Measurements from ENCODE around the gene COPRS. TPM values are rescaled to one million over a fixed set of nuclear protein-coding genes. Genes with fewer than 3 reads are reported as not detected.

The COPRS gene
- total RNA-seq, 1 donor from 2014 or later, result 42.1 TPM

GRCh38 chr17:31900877-31901276 is 41.8 kb upstream of the COPRS start:
- no peak overlapping the region for H3K27ac Mint-ChIP-seq (ENCODE audit: unreplicated experiment)
- peak; percentile 2 for DNase-seq (ENCODE audit: low spot score)
- peaks cover 18% of the 10 kb centered on the region for H3K4me1 Mint-ChIP-seq (ENCODE audit: low read depth)
- peaks cover 6% of the 10 kb centered on the region for H3K36me3 Mint-ChIP-seq (ENCODE audit: low read depth)
- no peak overlapping the region for H3K4me3 Mint-ChIP-seq (ENCODE audit: unreplicated experiment)
- no peak for TF ChIP-seq CTCF (IDR thresholded peaks at IDR 0.05)
- H3K9me3 Mint-ChIP-seq (ENCODE audit: low read depth), result no peaks in the 10 kb centered on the region
- H3K27me3 Mint-ChIP-seq (ENCODE audit: low read depth), result no peaks in the 10 kb centered on the region

DNA sequence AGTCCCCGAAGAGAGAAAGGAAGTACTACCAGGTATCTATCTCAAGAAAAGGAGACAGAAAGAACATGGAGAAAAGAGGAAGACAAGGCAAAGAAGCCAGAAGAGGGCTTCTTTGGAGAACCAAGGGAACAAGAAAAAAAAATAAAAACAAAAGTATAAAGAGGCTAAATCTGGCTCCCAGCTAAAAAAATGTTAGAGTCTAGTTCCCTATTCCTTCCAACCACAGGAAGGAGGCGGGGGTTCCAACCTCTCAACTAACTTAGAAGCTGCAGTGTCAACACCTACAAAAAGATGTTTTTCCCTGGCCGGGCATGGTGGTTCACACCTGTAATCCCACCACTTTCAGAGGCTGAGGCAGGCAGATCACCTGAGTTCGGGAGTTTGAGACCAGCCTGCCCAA is 29.1 kb upstream of the COPRS start:
- H3K9me3 Mint-ChIP-seq (ENCODE audit: low read depth), result no peaks in the 10 kb centered on the region
- H3K4me1 Mint-ChIP-seq (ENCODE audit: low read depth), result no peaks in the 10 kb centered on the region
- peaks cover 38% of the 10 kb centered on the region for H3K36me3 Mint-ChIP-seq (ENCODE audit: low read depth)
- no peaks in the 10 kb centered on the region for H3K27me3 Mint-ChIP-seq (ENCODE audit: low read depth)
- no peak overlapping the region for H3K4me3 Mint-ChIP-seq (ENCODE audit: unreplicated experiment)
- no peak overlapping the region for H3K27ac Mint-ChIP-seq (ENCODE audit: unreplicated experiment)
- DNase-seq (ENCODE audit: low spot score), result peak; percentile 19
- no peak for TF ChIP-seq CTCF (IDR thresholded peaks at IDR 0.05)

- H3K36me3 Mint-ChIP-seq (ENCODE audit: low read depth), result peaks cover 30% of the 10 kb centered on the region
Measured at GRCh38 chr17:31882571-31882970, 23.5 kb upstream of the COPRS start.

GRCh38 chr17:31880311-31880710 is 21.3 kb upstream of the COPRS start:
- no peak for TF ChIP-seq CTCF (IDR thresholded peaks at IDR 0.05)
- peaks cover 22% of the 10 kb centered on the region for H3K36me3 Mint-ChIP-seq (ENCODE audit: low read depth)
- H3K4me1 Mint-ChIP-seq (ENCODE audit: low read depth), result peaks cover 28% of the 10 kb centered on the region
- H3K4me3 Mint-ChIP-seq (ENCODE audit: unreplicated experiment), result no peak overlapping the region
- no peaks in the 10 kb centered on the region for H3K9me3 Mint-ChIP-seq (ENCODE audit: low read depth)
- H3K27ac Mint-ChIP-seq (ENCODE audit: unreplicated experiment), result peak overlapping the region; percentile 58
- H3K27me3 Mint-ChIP-seq (ENCODE audit: low read depth), result no peaks in the 10 kb centered on the region
- no peak for DNase-seq (ENCODE audit: low spot score)

More at GRCh38 chr17:31882571-31882970, 23.5 kb upstream of the COPRS start:
- Mint-ChIP-seq H3K4me3 (ENCODE audit: unreplicated experiment) (no peak overlapping the region), H3K27ac (ENCODE audit: unreplicated experiment) (no peak overlapping the region), H3K9me3 (ENCODE audit: low read depth) (no peaks in the 10 kb centered on the region), H3K27me3 (ENCODE audit: low read depth) (no peaks in the 10 kb centered on the region), H3K4me1 (ENCODE audit: low read depth) (peaks cover 22% of the 10 kb centered on the region)
- no peak for TF ChIP-seq CTCF (IDR thresholded peaks at IDR 0.05)
- no peak for DNase-seq (ENCODE audit: low spot score)

DNA sequence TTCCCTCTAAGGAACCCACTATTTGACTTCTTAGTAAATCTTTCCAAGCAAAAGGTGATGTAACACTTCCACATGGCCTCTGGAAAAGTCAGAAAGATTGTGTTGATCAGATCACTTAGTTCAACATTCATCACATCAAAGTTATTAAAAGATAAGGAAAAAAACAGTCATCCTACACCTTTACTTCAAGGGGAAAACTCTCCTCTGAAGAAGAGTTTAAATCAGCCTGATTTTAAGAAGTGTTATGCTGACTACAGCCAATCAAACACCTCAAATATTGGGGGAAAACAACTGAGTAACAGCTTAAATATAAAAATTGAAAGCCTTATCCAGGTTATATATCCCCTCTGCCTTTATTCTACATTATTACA is 19.6 kb upstream of the COPRS start:
- Mint-ChIP-seq H3K4me1 (ENCODE audit: low read depth) (peaks cover 28% of the 10 kb centered on the region), H3K4me3 (ENCODE audit: unreplicated experiment) (peak overlapping the region; percentile 48), H3K27me3 (ENCODE audit: low read depth) (no peaks in the 10 kb centered on the region), H3K36me3 (ENCODE audit: low read depth) (peaks cover 16% of the 10 kb centered on the region), H3K9me3 (ENCODE audit: low read depth) (no peaks in the 10 kb centered on the region), H3K27ac (ENCODE audit: unreplicated experiment) (peak overlapping the region; percentile 97)
- no peak for TF ChIP-seq CTCF (IDR thresholded peaks at IDR 0.05)
- DNase-seq (ENCODE audit: low spot score), result no peak

Data from chondrocyte (in vitro differentiated cells).